Right lobe of liver (tissue), 4 donors: ENCODE data around the gene C19orf47.

Experiments
- POLR2A ChIP-seq: fragments of 450-650 bp; IDR thresholded peaks from one replicate; pipeline ENCODE4 v1.6.1; 2017; ENCODE audit warnings: antibody characterized with exemption, mild to moderate bottlenecking
- TF ChIP-seq, protein P1 (sequence below), 4 donors: fragments of 200-600 bp in 3 of 4; fragments of 450-650 bp in 1 of 4; IDR thresholded peaks; one replicate each; pipeline versions ENCODE4 v1.5.1 to v1.8.0; 2016 to 2022; ENCODE audit warnings: antibody characterized with exemption in 4 of 4, mild to moderate bottlenecking in 2 of 4
- donor health status: DM: no; HTN: no; CAD: no.
- donor health status: DM: no; HTN: no; CAD: no.
- donor health status: DM: no; HTN: yes; CAD: no.

DNA sequence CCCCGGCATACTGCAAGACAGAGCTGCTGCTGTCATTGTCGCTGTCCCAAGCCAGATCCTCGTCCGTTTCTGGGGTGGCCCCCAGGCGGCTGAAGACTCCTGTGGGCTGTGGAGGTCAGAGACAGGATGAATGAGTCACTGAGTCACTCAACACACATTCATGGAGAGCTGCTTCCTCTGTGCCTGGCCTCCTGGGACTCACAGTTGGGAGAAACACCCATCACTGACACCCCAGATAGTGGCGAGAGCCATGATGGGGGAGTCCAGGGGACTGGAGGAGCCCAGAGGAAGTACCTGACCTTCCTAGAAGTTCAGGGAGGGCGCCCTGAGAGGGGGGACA is 26.0 kb downstream of the C19orf47 start:
- TF ChIP-seq, protein P1, sequence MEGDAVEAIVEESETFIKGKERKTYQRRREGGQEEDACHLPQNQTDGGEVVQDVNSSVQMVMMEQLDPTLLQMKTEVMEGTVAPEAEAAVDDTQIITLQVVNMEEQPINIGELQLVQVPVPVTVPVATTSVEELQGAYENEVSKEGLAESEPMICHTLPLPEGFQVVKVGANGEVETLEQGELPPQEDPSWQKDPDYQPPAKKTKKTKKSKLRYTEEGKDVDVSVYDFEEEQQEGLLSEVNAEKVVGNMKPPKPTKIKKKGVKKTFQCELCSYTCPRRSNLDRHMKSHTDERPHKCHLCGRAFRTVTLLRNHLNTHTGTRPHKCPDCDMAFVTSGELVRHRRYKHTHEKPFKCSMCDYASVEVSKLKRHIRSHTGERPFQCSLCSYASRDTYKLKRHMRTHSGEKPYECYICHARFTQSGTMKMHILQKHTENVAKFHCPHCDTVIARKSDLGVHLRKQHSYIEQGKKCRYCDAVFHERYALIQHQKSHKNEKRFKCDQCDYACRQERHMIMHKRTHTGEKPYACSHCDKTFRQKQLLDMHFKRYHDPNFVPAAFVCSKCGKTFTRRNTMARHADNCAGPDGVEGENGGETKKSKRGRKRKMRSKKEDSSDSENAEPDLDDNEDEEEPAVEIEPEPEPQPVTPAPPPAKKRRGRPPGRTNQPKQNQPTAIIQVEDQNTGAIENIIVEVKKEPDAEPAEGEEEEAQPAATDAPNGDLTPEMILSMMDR (IDR thresholded peaks at IDR 0.05) = no peak
- TF ChIP-seq POLR2A = no peak
